H1 (cell line): ENCODE results near the gene PRIMA1. TPM values are rescaled to one million over a fixed set of nuclear protein-coding genes. Genes with fewer than 3 reads are reported as not detected.

Experiments used
- CTCF ChIA-PET: fragments of 300-600 bp; sonication (Branson Sonifier 250); formaldehyde crosslinking; loops from one replicate; lab custom pipeline; 2021; ENCODE audit not compliant: partially characterized antibody; lab: Charles Lee
- POLR2A ChIA-PET: fragments of 300-600 bp; sonication (Branson Sonifier 250); formaldehyde crosslinking; loops from one replicate; lab custom pipeline; 2021; ENCODE audit warnings: inconsistent platforms; ENCODE audit not compliant: partially characterized antibody; lab: Charles Lee
- DNase-seq, 2 experiments: peaks; one replicate each; pipeline versions ENCODE4 v3.0.0 to v3.0.0-alpha.2; 2010 to 2022; ENCODE audit warnings: low spot score in 2 of 2, low read depth in 1 of 2, mixed read lengths in 1 of 2
- FAIRE-seq: peaks from 2 replicates; lab custom pipeline; 2011; peaks lifted over from hg19 to GRCh38; lab: Jason Lieb, UNC
- H2AFZ ChIP-seq: 2 replicates; pipeline ENCODE4 v1.8.1; 2012; ENCODE audit warnings: low read length, inconsistent platforms
- H2AK5ac ChIP-seq: 2 replicates; pipeline ENCODE4 v1.6.1; 2013; ENCODE audit warnings: low read depth, low read length
- H2BK120ac ChIP-seq: replicated peaks from 2 replicates; pipeline ENCODE3; 2013; ENCODE audit warnings: low read depth, low read length, inconsistent platforms
- H2BK12ac ChIP-seq: 2 replicates; pipeline ENCODE4 v1.6.1; 2013; ENCODE audit warnings: low read depth, low read length
- H2BK15ac ChIP-seq: 2 replicates; pipeline ENCODE4 v1.6.1; 2013; ENCODE audit warnings: low read length
- H2BK20ac ChIP-seq: 2 replicates; pipeline ENCODE4 v1.6.1; 2013; ENCODE audit warnings: low read length
- H2BK5ac ChIP-seq: 2 replicates; pipeline ENCODE4 v1.6.1; 2013; ENCODE audit warnings: low read depth, low read length
- H3K14ac ChIP-seq: 2 replicates; pipeline ENCODE4 v1.6.1; 2013; ENCODE audit warnings: inconsistent platforms; ENCODE audit not compliant: insufficient read length
- H3K18ac ChIP-seq: 2 replicates; pipeline ENCODE4 v1.6.1; 2013; ENCODE audit warnings: low read length; ENCODE audit errors: extremely low read depth
- H3K23ac ChIP-seq: 2 replicates; pipeline ENCODE4 v1.6.1; 2013; ENCODE audit warnings: inconsistent platforms; ENCODE audit not compliant: insufficient read length
- H3K23me2 ChIP-seq: 2 replicates; pipeline ENCODE4 v1.6.1; 2013; ENCODE audit warnings: low read depth, low read length
- H3K27ac ChIP-seq: 2 replicates; pipeline ENCODE4 v1.6.1; 2011; ENCODE audit warnings: low read depth, low read length, inconsistent platforms
- H3K27me3 ChIP-seq, 4 experiments: replicated peaks in 1 of 4; 1 replicate in 1 of 4; 2 replicates in 3 of 4; pipeline versions ENCODE4 v1.6.1 to v1.8.1; 2011 to 2013; ENCODE audit warnings: low read length in 3 of 4, mild to moderate bottlenecking in 3 of 4, inconsistent platforms in 2 of 4, mixed read lengths in 2 of 4, moderate library complexity in 1 of 4; ENCODE audit not compliant: control insufficient read depth in 3 of 4, insufficient read depth in 3 of 4; ENCODE audit errors: extremely low read depth in 1 of 4
- H3K36me3 ChIP-seq, 4 experiments: 2 replicates each; pipeline versions ENCODE4 v1.6.1 to v1.8.1; 2011 to 2013; ENCODE audit warnings: mild to moderate bottlenecking in 4 of 4, low read length in 3 of 4, moderate library complexity in 2 of 4, control low read depth in 1 of 4, inconsistent platforms in 1 of 4; ENCODE audit not compliant: insufficient read depth in 4 of 4, control insufficient read depth in 2 of 4
- H3K4ac ChIP-seq: replicated peaks from 2 replicates; pipeline ENCODE3; 2013; ENCODE audit warnings: low read length, low read depth, mixed read lengths, inconsistent platforms; ENCODE audit not compliant: insufficient read length
- H3K4me1 ChIP-seq, 4 experiments: replicated peaks in 1 of 4; 1 replicate in 1 of 4; 2 replicates in 3 of 4; pipeline versions ENCODE4 v1.6.1 to v1.8.1; 2011 to 2013; ENCODE audit warnings: low read length in 3 of 4, inconsistent platforms in 2 of 4, mixed read lengths in 1 of 4; ENCODE audit not compliant: insufficient read depth in 4 of 4, control insufficient read depth in 3 of 4
- H3K4me2 ChIP-seq, 2 experiments: 2 replicates each; pipeline versions ENCODE4 v1.6.1 to v1.8.1; 2011 to 2013; ENCODE audit warnings: low read depth in 2 of 2, low read length in 2 of 2, control low read depth in 1 of 2, inconsistent platforms in 1 of 2, mild to moderate bottlenecking in 1 of 2; ENCODE audit not compliant: insufficient read depth in 1 of 2
- H3K4me3 ChIP-seq, 4 experiments: fragments of 200-600, 300-600 bp in 1 of 4; sonication (generic), shearing (Covaris generic), sonication (Bioruptor Twin) in 1 of 4; 2 replicates each; pipeline versions ENCODE4 v1.5.1 to v1.8.1; 2011 to 2016; ENCODE audit warnings: low read length in 4 of 4, low read depth in 3 of 4, control low read depth in 2 of 4, inconsistent platforms in 2 of 4, mild to moderate bottlenecking in 2 of 4, mixed read lengths in 1 of 4, moderate library complexity in 1 of 4; ENCODE audit not compliant: insufficient read depth in 2 of 4; ENCODE audit errors: extremely low read depth in 1 of 4
- H3K56ac ChIP-seq: replicated peaks from 2 replicates; pipeline ENCODE3; 2013; ENCODE audit warnings: low read depth, mild to moderate bottlenecking, mixed read lengths, low read length, inconsistent platforms; ENCODE audit not compliant: insufficient read length
- H3K79me1 ChIP-seq: 2 replicates; pipeline ENCODE4 v1.6.1; 2013; ENCODE audit warnings: low read depth, low read length, control low read depth
- H3K79me2 ChIP-seq, 2 experiments: 2 replicates each; pipeline versions ENCODE4 v1.6.1 to v1.8.1; 2012 to 2013; ENCODE audit warnings: low read length in 2 of 2, mild to moderate bottlenecking in 2 of 2, inconsistent platforms in 1 of 2; ENCODE audit not compliant: insufficient read depth in 2 of 2, control insufficient read depth in 1 of 2
- H3K9ac ChIP-seq, 4 experiments: replicated peaks in 1 of 4; 1 replicate in 1 of 4; 2 replicates in 3 of 4; pipeline versions ENCODE4 v1.6.1 to v1.8.1; 2011 to 2013; ENCODE audit warnings: low read depth in 3 of 4, low read length in 3 of 4, control low read depth in 2 of 4, mild to moderate bottlenecking in 2 of 4, moderate library complexity in 2 of 4, inconsistent platforms in 1 of 4; ENCODE audit errors: extremely low read depth in 1 of 4
- H3K9me3 ChIP-seq, 2 experiments: 2 replicates each; pipeline versions ENCODE4 v1.6.1 to v1.8.1; 2012 to 2013; ENCODE audit warnings: mild to moderate bottlenecking in 2 of 2, moderate library complexity in 2 of 2, control low read depth in 1 of 2, inconsistent platforms in 1 of 2, low read depth in 1 of 2, low read length in 1 of 2, mixed read lengths in 1 of 2; ENCODE audit not compliant: insufficient read depth in 2 of 2
- H4K20me1 ChIP-seq, 2 experiments: replicated peaks in 1 of 2; 2 replicates each; pipeline versions ENCODE3 to v1.8.1; 2011 to 2013; ENCODE audit warnings: inconsistent platforms in 2 of 2, low read length in 2 of 2, mild to moderate bottlenecking in 1 of 2; ENCODE audit not compliant: insufficient read depth in 2 of 2, control insufficient read depth in 1 of 2
- H4K5ac ChIP-seq: 2 replicates; pipeline ENCODE4 v1.6.1; 2013; ENCODE audit warnings: low read length, low read depth, mixed read lengths, inconsistent platforms; ENCODE audit not compliant: insufficient read length
- H4K8ac ChIP-seq: 2 replicates; pipeline ENCODE4 v1.8.0; 2013; ENCODE audit warnings: mild to moderate bottlenecking, moderate library complexity, low read length, inconsistent platforms; ENCODE audit not compliant: insufficient read depth; ENCODE audit errors: extremely low read depth
- H4K91ac ChIP-seq: replicated peaks from 2 replicates; pipeline ENCODE3; 2013; ENCODE audit warnings: low read length, mixed read lengths, inconsistent platforms; ENCODE audit not compliant: insufficient read length
- GABPA ChIP-seq: IDR thresholded peaks from 2 replicates; pipeline ENCODE4 v1.6.1; 2011; ENCODE audit warnings: mild to moderate bottlenecking, low read length, moderate library complexity, borderline replicate concordance; ENCODE audit not compliant: insufficient read depth
- RAD21 ChIP-seq, 2 experiments: IDR thresholded peaks in 1 of 2; conservative IDR thresholded peaks in 1 of 2; 2 replicates each; pipeline ENCODE4 v1.6.1; 2011; ENCODE audit warnings: low read depth in 2 of 2, low read length in 2 of 2, improper control_type of control experiment in 1 of 2, inconsistent platforms in 1 of 2, mild to moderate bottlenecking in 1 of 2, moderate library complexity in 1 of 2
- YY1 ChIP-seq: IDR thresholded peaks from 2 replicates; pipeline ENCODE4 v1.6.1; 2011; ENCODE audit warnings: low read depth, mild to moderate bottlenecking, low read length
- WGBS, 2 experiments: shearing (Covaris generic) in 1 of 2; methylation state at CpG; one replicate each; pipeline versions ENCODE4 v1.1.6 to v1.1.7; 2013 to 2015; ENCODE audit warnings: low lambda C conversion rate in 2 of 2, mixed read lengths in 2 of 2, inconsistent platforms in 1 of 2, low coverage in 1 of 2, missing lambda C conversion rate in 1 of 2; ENCODE audit not compliant: insufficient replicate concordance in 2 of 2, insufficient coverage in 1 of 2, insufficient read length in 1 of 2; ENCODE audit errors: extremely low coverage in 1 of 2, missing lambda C conversion rate in 1 of 2; 5-methylcytosine and 5-hydroxymethylcytosine counted together
- polyA plus RNA-seq, 7 experiments: library from polyadenylated mRNA; depleted of rRNA in 3 of 7; stranded (reverse) in 5 of 7; unstranded in 2 of 7; fragments of >200 nt in 5 of 7; fragments of 200-250 nt in 2 of 7; gene quantifications; 1 replicate in 5 of 7; 2 replicates in 1 of 7; 4 replicates in 1 of 7; pipeline versions ENCODE4 v1.2.1 to v1.2.3, GENCODE V29; 2011 to 2013; ENCODE audit warnings: missing spikeins in 2 of 7, mixed read lengths in 2 of 7
- total RNA-seq: library from RNA; stranded (reverse); fragmentation: NEBNext Ultra II Directional; extraction: Animal tissue kit (Norgen Biotek cat#: 25700); gene quantifications from 2 replicates; pipeline ENCODE4 v1.2.1, GENCODE V29; 2021

Gene PRIMA1
- total and polyA plus RNA-seq, 2 of the 8 experiments (the other 6 are each of a cell fraction or from before 2014, with no cell fraction given), result 2.8 to 4.5 TPM

DNA sequence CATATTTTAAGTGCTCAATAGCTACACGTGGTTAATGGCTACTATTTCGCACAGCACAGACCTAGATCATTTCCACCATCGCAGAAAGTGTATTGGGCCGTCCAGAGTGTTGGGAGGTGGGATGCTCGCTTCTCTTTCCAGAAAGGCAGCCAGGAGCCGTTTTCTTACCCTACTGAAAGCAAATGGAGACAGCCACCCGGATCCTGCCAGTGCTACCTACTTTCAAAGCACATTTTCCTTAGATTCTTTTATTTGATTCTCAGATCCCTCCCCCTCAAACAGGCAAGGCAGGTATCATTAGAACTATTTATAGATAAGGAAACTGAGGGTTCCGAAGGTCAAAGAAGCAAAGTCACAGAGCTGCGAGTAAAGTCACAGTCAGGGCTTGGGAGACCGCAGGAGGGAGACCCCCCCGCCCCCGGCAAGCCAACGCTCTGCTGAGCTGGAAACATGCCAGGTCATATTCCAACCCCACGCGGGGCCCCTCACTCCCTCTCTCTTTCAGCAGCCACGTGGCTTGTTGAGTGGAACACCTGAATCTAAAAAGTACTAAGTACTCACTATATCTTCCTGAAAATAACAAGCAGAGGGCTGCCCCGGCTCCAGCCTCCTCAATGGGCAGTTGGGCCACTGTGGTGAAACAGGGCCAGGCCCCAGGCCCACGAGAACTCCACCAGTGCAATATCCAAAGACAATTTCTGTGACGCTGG, 36.2 kb downstream of the PRIMA1 start:
- no peaks in the 10 kb centered on the region for H3K27me3 ChIP-seq
- no peaks in the 10 kb centered on the region for H3K36me3 ChIP-seq
- CTCF ChIA-PET, result interaction anchor here (0.6 to 1.6 kb wide), 4 partner anchors 17 to 123 kb away, joined by 3 to 4 read pairs (median 3); no protein-coding TSS in a partner anchor
- H2AFZ ChIP-seq, result no peak overlapping the region
- DNase-seq, result no peak
- WGBS, 2 experiments, result 91% methylated on average over 19 of the region's 19 CpGs; no CpG with 5 or more reads in 1 of the 2 experiments
- no peak overlapping the region; a peak in 1 of 7 replicates for H3K9ac ChIP-seq
- no peak overlapping the region for H2BK15ac ChIP-seq
- H3K9me3 ChIP-seq, result no peaks in the 10 kb centered on the region
- H3K56ac ChIP-seq, result no peak overlapping the region
- 0 out of 2 replicates have a peak overlapping the region, but pooled peaks have one; percentile 68 for H2BK12ac ChIP-seq
- H2BK5ac ChIP-seq, result peak overlapping the region; percentile 69; the same call in 1 of the 2 replicates
- H4K5ac ChIP-seq, result no peak overlapping the region
- no peaks in the 10 kb centered on the region for H3K79me1 ChIP-seq
- no peak overlapping the region for H3K27ac ChIP-seq
- H2BK120ac ChIP-seq, result peak overlapping the region; percentile 58
- peaks cover 0 to 3% (median 0%) of the 10 kb centered on the region in 4 experiments; a peak in 1 of 7 replicates for H3K4me1 ChIP-seq
- TF ChIP-seq YY1, result no peak
- TF ChIP-seq RAD21 (IDR thresholded peaks at IDR 0.05 in 1 of 2, conservative IDR thresholded peaks at IDR 0.05 in 1 of 2; ENCODE audit: low read depth in 2 of 2, low read length in 2 of 2), result no peak
- no peak for TF ChIP-seq GABPA
- H3K14ac ChIP-seq, result no peak overlapping the region
- H4K91ac ChIP-seq, result peak overlapping the region; percentile 44
- H4K8ac ChIP-seq, result no peak overlapping the region
- no peak overlapping the region; the same call in 1 of the 2 replicates for H3K18ac ChIP-seq
- H2BK20ac ChIP-seq, result peak overlapping the region; percentile 29
- peaks cover 7% of the 10 kb centered on the region; the same call in 1 of the 2 replicates for H3K23me2 ChIP-seq
- no peak for FAIRE-seq
- POLR2A ChIA-PET, result no interaction called here
- H3K4me2 ChIP-seq, result no peak overlapping the region
- peaks cover 0 to 3% of the 10 kb centered on the region in 2 experiments for H4K20me1 ChIP-seq
- no peaks in the 10 kb centered on the region for H3K79me2 ChIP-seq
- H3K4ac ChIP-seq, result peak overlapping the region; percentile 23
- H3K23ac ChIP-seq, result no peak overlapping the region
- no peak overlapping the region for H2AK5ac ChIP-seq
- H3K4me3 ChIP-seq, result no peak overlapping the region
